Esophagus muscularis mucosa (tissue), 4 donors: ENCODE results near the gene AK8.

Experiments used
- EP300 ChIP-seq: sonication (generic); formaldehyde crosslinking; IDR thresholded peaks from one replicate; pipeline ENCODE4 v1.6.1; 2017; ENCODE audit warnings: antibody characterized with exemption
- POLR2AphosphoS5 ChIP-seq, 2 donors: sonication (generic); formaldehyde crosslinking; IDR thresholded peaks; one replicate each; pipeline ENCODE4 v1.6.1; 2017; ENCODE audit warnings: antibody characterized with exemption in 2 of 2
- TF ChIP-seq, protein P1 (sequence below), 3 experiments: fragments of 200-600 bp in 2 of 3; fragments of 450-650 bp in 1 of 3; sonication (generic) in 2 of 3; IDR thresholded peaks; one replicate each; pipeline ENCODE4 v1.5.1; 2017 to 2019; ENCODE audit warnings: antibody characterized with exemption in 3 of 3, mild to moderate bottlenecking in 2 of 3, moderate library complexity in 1 of 3

- TF ChIP-seq, protein P1, sequence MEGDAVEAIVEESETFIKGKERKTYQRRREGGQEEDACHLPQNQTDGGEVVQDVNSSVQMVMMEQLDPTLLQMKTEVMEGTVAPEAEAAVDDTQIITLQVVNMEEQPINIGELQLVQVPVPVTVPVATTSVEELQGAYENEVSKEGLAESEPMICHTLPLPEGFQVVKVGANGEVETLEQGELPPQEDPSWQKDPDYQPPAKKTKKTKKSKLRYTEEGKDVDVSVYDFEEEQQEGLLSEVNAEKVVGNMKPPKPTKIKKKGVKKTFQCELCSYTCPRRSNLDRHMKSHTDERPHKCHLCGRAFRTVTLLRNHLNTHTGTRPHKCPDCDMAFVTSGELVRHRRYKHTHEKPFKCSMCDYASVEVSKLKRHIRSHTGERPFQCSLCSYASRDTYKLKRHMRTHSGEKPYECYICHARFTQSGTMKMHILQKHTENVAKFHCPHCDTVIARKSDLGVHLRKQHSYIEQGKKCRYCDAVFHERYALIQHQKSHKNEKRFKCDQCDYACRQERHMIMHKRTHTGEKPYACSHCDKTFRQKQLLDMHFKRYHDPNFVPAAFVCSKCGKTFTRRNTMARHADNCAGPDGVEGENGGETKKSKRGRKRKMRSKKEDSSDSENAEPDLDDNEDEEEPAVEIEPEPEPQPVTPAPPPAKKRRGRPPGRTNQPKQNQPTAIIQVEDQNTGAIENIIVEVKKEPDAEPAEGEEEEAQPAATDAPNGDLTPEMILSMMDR (IDR thresholded peaks at IDR 0.05) = no peak
- TF ChIP-seq EP300 = no peak
- no peak for TF ChIP-seq POLR2AphosphoS5 (IDR thresholded peaks at IDR 0.05)
Measured at GRCh38 chr9:132810314-132810713, 67.8 kb downstream of the AK8 start.
